ENCODE data around the gene IER2. TPM values are rescaled to one million over a fixed set of nuclear protein-coding genes. Genes with fewer than 3 reads are reported as not detected.

IER2 gene
- total and polyA plus RNA-seq, 10 donors: 56.7 to 131 (median 89.5) TPM

DNA sequence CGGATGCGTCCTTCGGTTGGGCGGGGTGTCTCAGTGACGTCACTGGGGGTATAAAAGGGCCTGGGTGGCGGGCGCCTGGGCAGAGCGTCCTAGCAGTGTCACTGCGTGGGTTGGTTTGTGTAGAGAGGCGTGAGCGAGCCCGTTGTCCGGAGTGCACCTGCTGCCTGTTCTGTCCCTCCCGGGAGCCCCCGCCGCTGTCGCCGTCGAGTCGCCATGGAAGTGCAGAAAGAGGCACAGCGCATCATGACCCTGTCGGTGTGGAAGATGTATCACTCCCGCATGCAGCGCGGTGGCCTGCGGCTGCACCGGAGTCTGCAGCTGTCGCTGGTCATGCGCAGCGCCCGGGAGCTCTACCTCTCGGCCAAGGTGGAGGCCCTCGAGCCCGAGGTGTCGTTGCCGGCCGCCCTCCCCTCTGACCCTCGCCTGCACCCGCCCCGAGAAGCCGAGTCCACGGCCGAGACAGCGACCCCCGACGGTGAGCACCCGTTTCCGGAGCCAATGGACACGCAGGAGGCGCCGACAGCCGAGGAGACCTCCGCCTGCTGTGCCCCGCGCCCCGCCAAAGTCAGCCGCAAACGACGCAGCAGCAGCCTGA is 2.9 kb downstream of the IER2 start:
- WGBS, 5 donors: 0% methylated on average over 11 to 59 of the region's 59 CpGs
- peak; percentile 100 for TF ChIP-seq POLR2A (IDR thresholded peaks at IDR 0.05)
- peak; percentile 100 for TF ChIP-seq POLR2AphosphoS5 (IDR thresholded peaks at IDR 0.05)
- TF ChIP-seq, protein P1, sequence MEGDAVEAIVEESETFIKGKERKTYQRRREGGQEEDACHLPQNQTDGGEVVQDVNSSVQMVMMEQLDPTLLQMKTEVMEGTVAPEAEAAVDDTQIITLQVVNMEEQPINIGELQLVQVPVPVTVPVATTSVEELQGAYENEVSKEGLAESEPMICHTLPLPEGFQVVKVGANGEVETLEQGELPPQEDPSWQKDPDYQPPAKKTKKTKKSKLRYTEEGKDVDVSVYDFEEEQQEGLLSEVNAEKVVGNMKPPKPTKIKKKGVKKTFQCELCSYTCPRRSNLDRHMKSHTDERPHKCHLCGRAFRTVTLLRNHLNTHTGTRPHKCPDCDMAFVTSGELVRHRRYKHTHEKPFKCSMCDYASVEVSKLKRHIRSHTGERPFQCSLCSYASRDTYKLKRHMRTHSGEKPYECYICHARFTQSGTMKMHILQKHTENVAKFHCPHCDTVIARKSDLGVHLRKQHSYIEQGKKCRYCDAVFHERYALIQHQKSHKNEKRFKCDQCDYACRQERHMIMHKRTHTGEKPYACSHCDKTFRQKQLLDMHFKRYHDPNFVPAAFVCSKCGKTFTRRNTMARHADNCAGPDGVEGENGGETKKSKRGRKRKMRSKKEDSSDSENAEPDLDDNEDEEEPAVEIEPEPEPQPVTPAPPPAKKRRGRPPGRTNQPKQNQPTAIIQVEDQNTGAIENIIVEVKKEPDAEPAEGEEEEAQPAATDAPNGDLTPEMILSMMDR (IDR thresholded peaks at IDR 0.05 in 8 of 11, conservative IDR thresholded peaks at IDR 0.05 in 3 of 11): peak in 8 of 11 experiments; percentile 8 to 50 (median 22)
- DNase-seq: peak; percentile 98
- H3K27ac ChIP-seq: peak overlapping the region; percentile 94 to 100 (median 98)
- no peaks in the 10 kb centered on the region for H3K36me3 ChIP-seq
- intact Hi-C loops (cut with DNase I; ENCODE audit: low total_unique reads): loop anchor here (5.0 kb wide), 1 partner anchor 51 kb away; the partner anchor contains the start of gene LYL1
- no peaks in the 10 kb centered on the region for H3K27me3 ChIP-seq (replicated peaks in 1 of 7)
- H3K9me3 ChIP-seq: no peaks in the 10 kb centered on the region
- peaks cover 31 to 67% (median 51%) of the 10 kb centered on the region in 6 donors for H3K4me1 ChIP-seq
- H3K4me3 ChIP-seq: peak overlapping the region; percentile 86 to 99 (median 97)

DNA sequence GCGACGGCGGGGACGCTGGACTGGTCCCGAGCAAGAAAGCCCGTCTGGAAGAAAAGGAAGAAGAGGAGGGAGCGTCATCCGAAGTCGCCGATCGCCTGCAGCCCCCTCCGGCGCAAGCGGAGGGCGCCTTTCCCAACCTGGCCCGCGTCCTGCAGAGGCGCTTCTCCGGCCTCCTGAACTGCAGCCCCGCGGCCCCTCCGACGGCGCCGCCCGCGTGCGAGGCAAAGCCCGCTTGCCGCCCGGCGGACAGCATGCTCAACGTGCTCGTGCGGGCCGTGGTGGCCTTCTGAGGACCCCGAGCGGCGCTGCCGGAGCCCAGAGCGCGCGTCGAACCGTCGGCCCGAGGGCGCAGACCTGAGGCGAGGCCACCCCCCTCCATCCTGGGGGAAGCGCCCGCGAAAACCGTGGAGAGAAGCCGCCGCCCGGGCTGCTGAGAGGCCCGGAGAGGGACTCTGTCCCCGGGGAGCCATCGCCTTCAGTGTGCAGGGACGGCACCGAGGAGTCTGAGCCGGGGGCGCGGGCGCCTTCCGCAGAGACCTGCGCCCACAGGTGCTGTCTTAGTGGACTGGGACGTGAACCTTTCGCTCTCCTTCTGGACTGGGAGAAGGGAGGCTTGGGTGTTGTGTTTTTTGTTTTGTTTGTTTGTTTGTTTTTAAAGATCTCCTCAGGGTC is 3.5 kb downstream of the IER2 start:
- Histone ChIP-seq H3K9me3 (no peaks in the 10 kb centered on the region), H3K4me3 (peak overlapping the region; percentile 86 to 99 (median 97)), H3K36me3 (no peaks in the 10 kb centered on the region), H3K27me3 (replicated peaks in 1 of 7) (no peaks in the 10 kb centered on the region), H3K4me1 (peaks cover 29 to 67% (median 51%) of the 10 kb centered on the region in 6 donors), H3K27ac (peak overlapping the region; percentile 94 to 100 (median 98))
- WGBS, 5 donors: 0% methylated on average over 29 to 69 of the region's 69 CpGs
- peak; percentile 92 for DNase-seq
- TF ChIP-seq, protein P1 (IDR thresholded peaks at IDR 0.05 in 8 of 11, conservative IDR thresholded peaks at IDR 0.05 in 3 of 11): peak in 5 of 11 experiments; percentile 1 to 51 (median 33)
- no peak for TF ChIP-seq POLR2AphosphoS5 (IDR thresholded peaks at IDR 0.05)
- intact Hi-C loops (cut with DNase I; ENCODE audit: low total_unique reads): loop anchor here (5.0 kb wide), 1 partner anchor 51 kb away; the partner anchor contains the start of gene LYL1

DNA sequence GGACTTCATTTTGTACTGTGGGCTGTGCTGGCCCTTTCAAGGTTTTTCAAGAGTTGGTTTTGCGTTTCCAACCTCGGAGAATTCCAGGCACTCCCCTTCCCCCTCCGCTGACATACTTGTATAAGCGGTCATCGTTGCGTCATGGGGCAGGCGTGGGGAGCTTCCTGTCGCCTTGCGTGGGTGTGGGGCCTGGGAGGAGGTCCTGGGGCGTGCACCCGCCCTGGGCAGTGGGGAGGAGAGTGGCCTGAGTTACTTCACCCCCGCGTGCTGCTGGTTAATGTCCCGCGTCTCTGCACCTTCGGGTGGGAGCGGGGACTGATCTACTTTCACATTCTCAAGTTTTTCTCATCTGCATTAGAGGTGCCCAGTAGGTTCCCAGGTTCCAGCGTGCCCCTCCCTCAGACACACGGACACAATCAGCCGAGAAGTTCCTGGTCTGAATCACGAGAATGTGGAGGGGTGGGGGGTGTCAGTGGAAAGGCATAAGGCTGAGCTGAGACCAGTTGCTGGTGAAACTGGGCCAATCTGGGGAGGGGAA is 4.1 kb downstream of the IER2 start:
- intact Hi-C loops (cut with DNase I; ENCODE audit: low total_unique reads): loop anchor here (5.0 kb wide), 1 partner anchor 52 kb away; the partner anchor contains the start of gene LYL1
- 0 to 1% (median 1%) methylated on average over 20 to 21 of the region's 21 CpGs for WGBS, 5 donors
- H3K27me3 ChIP-seq (replicated peaks in 1 of 7): no peaks in the 10 kb centered on the region
- no peaks in the 10 kb centered on the region for H3K36me3 ChIP-seq
- DNase-seq: peak; percentile 97
- peak overlapping the region; percentile 94 to 100 (median 98) for H3K27ac ChIP-seq
- no peaks in the 10 kb centered on the region for H3K9me3 ChIP-seq
- H3K4me3 ChIP-seq: peak overlapping the region; percentile 86 to 99 (median 97)
- peaks cover 23 to 67% (median 49%) of the 10 kb centered on the region in 6 donors for H3K4me1 ChIP-seq
- TF ChIP-seq, protein P1 (IDR thresholded peaks at IDR 0.05 in 8 of 11, conservative IDR thresholded peaks at IDR 0.05 in 3 of 11): no peak
- TF ChIP-seq POLR2AphosphoS5 (IDR thresholded peaks at IDR 0.05): peak; percentile 91 to 97 (median 97)
- peak in 2 of 3 donors; percentile 6 to 59 for TF ChIP-seq POLR2A (IDR thresholded peaks at IDR 0.05)

Measured in spleen (tissue), 11 donors.